T-helper 1 cell (primary cell): ENCODE measurements around the gene SH3GL1.

Source experiments
- DNase-seq, 5 donors: peaks; one replicate each; pipeline ENCODE4 v3.0.0-alpha.2; 2012 to 2020
- total RNA-seq, 4 donors: gene quantifications; one replicate each; lab custom pipeline; 2026; lab: John Stamatoyannopoulos, UW

SH3GL1 gene, protein sequence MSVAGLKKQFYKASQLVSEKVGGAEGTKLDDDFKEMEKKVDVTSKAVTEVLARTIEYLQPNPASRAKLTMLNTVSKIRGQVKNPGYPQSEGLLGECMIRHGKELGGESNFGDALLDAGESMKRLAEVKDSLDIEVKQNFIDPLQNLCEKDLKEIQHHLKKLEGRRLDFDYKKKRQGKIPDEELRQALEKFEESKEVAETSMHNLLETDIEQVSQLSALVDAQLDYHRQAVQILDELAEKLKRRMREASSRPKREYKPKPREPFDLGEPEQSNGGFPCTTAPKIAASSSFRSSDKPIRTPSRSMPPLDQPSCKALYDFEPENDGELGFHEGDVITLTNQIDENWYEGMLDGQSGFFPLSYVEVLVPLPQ
- total RNA-seq, result 41.1 to 51.1 (median 46.6) reads per million in 4 donors

DNA sequence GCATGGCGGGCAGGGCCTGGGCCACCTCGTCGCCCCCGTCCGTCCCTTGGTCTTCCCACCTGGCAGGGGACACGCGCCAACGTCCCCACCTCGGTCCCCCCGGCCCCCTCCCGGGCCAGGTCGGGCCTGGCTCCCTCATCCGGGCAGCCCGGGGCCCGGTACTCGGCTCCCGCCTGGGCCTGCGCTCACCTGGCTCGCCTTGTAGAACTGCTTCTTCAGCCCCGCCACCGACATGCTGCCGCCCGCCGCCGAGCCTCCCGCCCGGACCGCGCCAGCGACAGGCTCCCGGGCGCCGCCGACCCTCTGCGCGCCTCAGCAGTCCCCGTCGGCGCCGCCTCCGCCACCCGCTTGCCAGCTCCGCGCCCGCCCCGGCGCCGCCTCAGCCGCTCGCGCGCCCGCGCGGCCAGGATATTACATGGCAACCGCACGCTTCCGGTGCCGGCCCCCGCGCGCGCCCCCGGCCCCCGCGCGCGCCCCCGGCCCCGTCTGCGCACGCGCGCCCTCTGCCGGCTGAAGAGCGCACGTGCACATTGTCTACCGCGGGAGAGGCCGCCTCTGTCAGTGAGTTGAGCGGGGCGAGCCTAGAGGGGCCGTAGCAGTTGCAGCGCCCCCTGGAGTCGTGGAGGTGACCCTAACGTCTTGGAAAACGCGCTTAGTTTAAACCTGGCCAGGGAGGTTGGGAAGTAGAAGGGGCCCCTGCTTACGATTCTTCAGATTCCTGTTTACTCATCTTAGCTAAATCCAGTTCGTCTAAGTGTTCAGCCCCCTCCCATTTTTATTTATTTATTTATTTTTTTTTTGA, at the start of gene SH3GL1:
SH3GL1 (minus strand) TSS at position 413 of the 802 bp plus-strand sequence; CDS start at position 234, 179 bp downstream.
- DNase-seq, result peak; percentile 82 to 92 (median 90)

DNA sequence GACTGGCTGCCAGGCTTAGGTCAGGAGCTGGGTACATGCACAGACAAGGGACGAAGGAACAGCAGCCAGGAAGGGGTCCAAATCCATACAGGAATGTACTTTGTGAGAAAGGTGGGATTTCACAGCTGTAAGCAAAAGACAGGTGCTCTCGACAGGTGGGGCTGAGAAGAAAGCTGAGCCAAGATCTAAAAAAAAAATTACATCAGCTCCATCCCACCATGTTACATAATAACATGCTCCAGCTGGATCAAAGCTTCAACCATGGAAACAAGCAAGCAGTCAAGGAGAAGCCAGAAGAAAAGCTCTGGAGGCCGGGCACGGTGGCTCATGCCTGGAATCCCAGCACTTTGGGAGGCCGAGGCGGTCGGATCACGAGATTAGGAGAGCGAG, 49.3 kb upstream of the SH3GL1 start:
- DNase-seq, result no peak

DNA sequence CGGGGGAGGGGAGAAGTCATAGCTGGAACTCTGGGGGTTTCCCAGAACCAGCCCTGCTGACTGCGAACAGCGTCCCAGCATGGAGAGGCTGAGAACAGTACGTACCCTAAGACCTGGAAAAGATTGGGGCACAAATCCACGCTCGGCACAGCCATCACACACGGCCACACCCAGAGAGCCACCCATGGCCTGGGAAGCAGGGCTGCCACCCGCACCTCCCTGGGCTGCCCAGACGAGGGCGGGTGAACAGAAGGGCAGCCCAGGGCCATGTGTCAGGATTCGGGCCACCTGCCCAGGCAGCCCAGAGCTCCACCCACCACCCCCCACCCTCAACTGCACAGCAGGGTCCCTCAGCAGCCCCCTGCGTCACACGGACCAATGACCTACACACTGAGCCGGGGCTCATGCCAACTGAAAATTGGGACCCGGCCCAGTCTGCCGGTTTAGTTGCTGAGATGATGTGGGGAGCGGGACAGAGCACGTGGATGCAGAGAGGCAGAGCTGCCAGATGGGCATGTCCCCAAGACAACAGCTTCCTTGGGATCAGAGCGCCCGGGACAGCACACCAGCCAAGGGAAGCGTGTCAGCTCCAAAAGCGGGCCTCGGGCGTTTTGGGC, 48.8 kb upstream of the SH3GL1 start:
- no peak for DNase-seq

DNA sequence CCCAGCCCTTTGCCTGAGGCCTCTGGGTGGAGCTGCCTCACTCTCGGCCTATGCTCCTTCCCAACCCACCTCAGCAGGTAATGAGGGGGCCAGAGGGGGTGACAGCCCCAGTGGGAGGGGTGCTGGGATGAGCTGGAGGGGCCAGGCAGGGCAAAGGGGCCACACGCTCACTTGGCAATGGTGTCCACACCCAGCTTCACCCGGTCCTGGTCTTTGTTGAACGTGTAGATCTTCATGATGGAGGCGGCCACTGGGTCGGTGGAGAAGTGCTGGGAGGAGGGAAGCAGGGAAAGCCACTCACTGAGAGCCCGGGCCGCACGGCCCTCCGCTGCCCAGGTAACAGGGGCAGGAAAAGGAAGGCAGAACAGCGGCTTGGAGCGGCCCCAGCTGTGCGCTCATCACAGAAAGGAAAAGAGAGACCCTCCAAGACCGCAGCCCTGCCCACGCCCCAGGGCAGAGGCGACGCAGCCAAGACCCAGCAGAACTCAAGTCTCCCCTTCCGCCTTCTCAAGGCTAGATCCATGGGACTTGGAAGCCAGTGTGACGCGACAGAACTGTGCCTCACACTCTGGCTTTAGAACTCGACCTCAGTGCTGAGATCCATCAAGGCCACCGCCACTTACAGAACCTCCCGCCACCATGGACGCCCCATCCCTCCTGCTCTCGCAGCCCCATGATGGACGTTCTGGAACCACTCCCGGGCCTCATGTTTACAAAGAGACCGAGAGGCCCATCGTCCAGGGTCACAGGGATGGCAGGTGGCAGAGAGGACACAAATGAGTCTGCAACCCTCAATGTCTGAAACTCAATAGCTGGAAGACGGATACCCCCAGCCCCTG, 48.0 kb upstream of the SH3GL1 start:
- DNase-seq, result no peak

DNA sequence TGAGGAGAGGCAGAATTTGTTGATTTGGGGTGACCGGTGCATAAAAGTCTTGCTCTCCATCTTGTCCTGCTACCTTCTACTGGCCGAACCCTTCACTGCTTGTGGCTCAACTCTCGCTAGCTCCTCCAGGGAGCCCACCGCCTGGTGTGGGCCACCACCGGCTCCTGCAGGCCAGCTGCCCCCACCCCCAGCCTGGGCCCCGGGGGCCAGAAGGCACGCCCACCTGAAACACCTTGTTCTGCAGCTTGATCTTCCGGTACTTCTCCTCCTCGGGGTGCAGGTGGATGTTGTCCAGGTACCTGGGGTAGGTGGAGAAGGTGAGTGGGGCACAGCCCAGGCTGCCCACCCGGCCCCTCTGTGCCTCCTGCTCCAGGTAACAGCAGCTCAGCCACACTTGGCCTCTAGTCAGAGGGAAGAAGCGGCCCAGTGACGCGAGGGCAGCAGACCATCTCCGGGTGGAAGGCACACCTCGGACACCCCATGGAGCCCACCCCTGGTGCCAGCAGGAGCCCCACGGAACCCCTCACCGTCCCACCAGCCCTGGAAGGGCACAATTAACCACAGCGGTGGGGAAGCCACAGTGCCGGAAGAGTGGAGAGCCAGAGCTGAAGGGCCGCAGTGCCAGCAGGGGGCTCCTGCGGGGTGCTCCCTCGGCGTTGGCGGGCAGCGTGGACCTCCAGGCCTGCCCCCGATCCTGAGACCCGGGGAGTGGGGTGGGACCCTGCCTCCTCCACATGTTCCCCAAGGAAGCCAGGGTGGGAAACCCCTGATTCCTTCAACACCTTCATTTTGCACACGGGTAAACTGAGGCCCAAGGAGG, 47.2 kb upstream of the SH3GL1 start:
- no peak for DNase-seq

DNA sequence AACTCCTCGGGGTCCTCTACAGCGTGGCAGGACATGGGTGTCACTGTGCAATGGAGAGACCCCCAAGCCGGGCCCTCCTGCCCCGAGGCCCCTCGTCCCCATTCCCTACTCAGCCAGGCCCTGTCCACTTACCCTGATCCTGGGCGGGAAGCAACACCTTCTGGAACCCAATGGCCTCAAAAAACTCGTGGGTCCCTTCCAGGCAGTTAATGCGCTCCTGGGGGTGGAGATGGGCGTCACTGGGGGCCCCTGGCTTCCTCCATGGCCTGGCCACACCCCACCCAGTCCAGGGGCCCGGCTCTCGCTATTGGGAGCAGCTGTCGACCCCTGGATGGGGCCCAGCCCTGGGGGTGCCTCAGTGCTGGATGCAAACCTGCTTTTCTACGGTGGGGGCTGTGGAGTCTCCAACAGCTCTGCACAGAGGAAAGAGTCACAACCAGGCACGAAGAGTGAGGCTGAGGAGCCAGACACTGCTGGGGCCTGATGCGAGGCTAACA, 46.4 kb upstream of the SH3GL1 start:
- no peak for DNase-seq

DNA sequence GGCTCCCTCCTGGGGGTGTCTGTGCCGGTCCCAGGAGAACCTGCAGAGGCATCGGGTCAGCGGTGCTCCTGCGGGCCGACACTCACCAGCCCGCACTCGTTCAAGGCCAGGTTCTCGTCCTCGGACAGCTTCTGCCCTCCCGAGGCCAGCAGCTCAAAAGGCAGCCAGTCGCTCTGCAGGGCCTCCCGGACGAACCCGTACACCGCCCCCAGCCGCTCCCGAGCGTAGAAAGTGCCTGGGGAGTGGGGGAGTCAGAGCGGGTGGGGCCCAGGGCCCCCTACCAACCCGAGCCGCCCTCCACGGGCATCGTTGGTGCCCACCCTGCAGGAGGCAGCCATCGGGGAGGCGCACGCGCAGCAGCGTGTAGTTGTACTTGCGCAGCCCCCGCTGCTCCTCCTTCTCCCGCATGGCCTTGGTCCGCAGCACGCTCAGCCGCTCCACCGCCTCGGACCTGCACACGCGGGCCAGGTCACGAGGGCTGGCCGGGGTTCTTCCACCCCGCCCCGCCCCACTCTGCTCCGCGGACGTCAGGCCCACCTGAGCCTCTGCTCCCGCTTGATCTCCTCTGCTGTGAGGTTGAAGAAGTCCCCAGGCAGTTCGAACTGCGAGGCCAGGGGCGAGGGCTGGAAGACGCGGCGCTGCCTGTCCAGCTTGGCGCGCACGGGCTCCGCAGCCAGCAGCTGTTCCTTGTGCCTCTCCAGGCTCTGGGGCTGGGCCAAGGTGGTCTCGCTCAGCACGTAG, 45.8 kb upstream of the SH3GL1 start:
- DNase-seq, result no peak

DNA sequence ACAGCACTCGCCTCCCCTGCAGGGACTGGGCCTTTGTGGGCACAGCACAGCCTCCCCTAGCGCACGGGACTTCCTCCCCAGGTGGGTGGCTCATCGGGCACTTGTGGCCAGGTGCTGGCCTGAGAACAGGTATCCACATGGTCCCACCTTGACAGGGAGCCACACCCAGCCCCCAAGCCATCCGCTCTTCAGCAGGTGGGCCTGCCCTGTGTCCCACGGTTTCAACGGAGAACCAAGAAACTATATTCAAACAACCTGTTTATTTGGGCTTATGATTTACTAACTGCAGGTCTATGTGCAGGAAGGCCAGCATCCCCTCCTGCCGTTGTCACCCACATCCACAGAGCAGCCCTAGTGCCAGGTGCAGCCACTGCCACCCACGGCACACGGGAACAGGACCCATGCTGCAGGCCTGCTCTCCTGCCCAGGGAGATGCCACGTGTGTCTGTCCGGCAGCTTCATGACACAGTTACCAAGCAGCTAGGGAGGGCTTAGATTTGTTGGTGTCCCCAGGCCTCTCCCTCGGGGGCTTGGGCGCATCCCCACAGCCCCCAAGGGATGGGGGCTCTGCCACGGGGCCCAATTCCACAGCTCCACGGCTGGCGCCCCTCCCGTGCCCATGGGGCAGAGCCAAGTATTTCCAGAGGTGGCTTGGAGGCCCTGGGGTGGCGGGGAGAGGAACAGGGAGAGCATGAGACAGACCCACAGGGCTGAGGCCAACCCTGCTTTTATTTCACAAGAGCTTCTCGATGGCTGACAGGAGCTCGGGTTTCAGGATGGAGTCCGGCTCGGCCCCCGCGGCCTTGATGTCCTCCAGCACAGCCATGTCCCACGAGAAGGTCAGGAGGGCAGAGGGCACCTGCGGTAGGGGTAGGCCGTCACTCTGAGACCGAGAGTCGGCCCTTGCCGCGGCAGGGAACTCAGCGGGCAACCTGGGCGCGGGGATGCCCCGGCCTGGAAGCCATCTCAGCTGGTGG, 44.7 kb upstream of the SH3GL1 start:
- no peak for DNase-seq

DNA sequence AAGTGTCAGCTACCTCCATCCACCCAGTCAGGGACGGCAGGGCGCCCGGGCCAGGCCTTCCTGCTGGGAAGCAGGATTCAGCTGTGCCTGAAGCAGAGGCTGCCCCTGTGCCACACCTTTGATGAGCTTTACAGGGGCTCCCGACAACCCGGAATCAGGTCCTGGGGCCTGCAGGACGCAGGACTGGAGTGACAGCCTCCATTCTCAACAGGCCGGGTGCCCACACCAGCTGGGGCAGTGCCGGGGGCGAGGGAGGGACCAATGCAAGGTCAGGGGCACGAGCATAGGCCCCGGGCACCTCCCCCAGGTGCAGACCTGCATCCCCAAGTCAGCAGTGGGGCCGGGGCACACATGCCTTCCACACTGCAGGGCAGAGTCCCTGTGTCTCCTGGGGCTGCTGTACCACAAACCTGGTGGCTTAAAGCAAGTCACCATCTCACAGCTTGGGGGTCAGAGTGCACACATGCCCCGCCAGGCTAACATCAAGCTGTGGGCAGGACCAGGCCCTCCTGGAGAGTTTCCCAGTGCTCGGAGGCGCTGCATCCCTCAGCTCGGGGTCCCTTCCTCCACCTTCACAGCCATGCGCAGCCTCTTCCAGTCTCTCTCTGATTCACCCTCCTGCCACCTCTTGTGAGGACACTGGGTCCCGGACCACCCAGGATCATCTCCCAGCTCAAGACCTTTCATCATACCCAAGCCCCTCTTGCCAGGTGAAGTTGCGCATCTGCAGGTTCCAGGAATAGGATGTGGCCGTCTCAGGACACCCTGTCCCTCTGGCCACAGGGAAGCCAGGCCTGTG, 43.8 kb upstream of the SH3GL1 start:
- DNase-seq, result no peak

DNA sequence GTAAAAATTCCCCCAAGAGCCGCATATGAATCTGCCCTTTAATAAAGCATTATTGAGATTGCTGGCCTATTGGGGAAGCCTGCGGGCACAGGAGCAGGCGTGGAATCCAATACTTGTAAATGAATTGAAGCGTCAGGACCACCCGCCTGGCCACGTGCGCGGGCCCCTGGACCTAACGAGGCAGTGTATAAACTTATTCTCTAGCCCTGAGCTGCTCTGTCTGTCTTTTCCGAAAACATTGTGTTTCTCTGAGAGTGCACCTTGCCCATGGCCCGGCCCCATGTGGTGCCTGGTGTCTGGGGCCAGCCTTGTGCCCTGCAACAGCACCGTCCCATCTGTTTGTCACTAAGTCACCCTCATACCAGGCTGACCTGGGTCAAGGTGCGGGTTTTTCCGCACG, 42.8 kb upstream of the SH3GL1 start:
- DNase-seq, result no peak

DNA sequence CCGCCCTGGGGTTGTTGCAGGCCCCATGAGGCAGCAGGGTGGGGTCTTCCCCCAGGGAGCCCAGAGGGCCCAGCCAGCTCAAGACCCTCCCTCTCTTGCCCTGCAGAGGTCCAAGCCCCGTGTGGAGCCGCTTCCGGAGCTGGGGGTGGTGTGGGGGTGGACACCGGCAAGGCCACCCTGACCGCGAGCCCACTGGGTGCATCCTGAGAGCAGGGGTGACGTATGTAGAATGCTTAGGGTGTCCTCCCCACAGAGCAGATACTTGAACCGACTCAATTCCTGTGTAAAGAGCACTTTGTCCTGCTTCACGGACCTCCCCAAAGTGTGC, 42.4 kb upstream of the SH3GL1 start:
- DNase-seq, result no peak

DNA sequence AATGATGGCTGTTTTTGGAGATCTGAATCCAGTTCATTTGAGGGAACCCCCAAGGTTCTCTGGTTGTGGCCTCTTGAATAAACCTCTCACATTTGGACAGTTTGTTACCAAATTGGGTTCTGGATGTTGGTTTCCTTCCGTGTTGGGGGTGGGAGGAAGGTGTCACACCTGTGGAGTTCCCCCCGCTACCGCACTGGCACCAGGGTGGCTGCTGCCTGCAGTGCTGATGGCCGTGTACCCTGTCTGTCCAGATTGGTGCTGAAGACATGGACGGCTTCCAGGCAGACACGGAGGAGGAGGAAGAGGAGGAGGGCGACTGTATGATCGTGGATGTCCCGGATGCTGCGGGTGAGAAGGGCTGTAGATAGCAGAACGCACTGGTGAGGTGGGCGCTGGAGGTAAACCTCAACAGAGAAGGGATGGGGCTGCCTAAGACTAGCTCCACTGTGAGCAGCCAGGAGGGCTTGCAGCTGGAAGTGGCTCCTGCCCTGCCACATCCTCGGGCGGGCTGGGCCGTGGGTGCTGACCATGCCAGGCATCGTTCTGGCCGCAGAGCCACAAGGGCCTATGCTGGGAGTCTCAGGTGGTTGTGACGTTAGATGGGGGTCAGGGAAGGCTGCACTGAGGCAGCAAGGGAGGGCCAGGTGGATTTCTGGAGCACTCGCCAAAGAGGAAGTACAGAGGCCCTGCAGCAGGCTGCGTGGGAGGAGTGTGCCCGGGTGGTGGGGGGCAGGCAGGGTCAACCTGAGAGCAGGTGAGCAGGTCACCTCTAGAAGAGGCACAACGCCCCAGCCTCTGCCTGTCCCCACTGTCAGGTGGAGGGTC, 41.9 kb upstream of the SH3GL1 start:
- no peak for DNase-seq

DNA sequence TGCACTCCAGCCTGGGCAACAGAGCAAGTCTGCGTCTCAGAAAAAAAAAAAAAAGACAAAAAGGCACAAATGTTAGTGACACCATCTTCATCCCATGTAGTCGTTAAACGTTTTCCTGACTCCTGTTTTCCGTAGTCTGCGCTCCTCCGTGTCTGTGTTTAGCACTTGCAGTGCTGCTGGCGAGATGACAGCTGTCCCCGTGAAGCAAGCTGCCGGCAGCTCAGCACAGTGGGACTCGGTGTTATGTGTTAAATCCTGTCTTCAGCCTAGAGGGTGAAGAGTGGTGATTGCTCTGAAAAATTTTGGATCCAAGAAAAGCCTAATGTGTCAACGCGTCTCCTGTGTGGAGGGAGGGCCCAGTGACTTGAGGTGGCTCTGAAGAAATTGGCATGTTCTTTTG, 38.9 kb upstream of the SH3GL1 start:
- no peak for DNase-seq

DNA sequence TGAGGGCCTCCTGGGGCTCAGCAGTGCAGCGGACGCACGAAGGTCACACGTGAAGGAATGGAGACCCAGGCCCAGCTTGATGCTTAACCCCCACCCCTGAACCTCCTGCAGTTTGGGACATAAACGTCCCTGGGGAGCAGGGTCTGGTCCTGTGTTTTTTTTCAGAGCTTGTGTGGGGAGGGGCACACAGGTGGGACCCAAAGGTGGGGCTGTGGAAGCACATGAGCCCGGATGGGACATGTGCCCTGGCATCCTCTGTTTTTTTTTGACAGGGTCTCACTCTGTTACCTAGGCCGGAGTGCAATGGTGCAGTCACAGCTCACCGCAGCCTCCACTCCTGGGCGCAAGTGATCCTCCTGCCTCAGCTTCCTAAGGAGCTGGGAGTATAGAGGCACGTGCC, 36.8 kb upstream of the SH3GL1 start:
- DNase-seq, result no peak

DNA sequence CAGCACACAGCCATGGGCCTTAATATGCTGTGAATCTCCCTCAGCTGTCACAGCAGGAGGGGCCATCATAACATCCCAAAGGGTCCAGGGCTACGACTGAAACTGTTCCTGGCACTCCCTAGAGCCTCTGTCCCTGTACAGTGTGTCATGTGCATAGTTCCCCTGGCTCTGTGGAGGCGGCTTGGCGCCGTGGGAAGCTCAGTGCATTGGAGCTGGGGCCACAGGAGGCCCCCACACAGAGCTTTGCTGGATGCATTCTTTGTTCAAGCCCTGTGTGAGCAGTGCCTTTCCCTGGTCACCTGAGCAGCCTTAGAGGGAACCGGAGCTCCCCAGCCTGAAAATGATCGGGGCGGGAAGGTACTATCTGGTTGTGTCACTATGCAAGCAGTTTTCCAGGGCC, 35.9 kb upstream of the SH3GL1 start:
- DNase-seq, result no peak

DNA sequence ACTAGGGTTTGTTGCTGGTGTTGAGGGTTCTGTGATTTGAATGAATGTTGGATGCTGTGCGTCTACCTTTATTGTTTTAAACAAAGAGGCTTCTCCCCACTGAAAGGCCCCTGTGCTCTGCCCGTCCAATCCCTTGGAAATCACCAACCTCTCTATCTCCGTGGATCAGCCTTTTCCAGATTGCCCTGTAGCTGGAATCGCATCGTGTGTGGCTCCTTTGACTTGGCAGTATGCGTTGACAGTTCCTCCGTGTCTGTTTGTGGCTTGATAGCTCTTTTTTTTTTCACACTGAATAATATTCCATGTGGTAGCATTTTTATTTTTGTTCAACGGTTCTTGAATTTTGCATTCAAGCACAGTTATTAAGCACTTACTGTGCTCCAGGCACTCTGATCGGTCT, 34.0 kb upstream of the SH3GL1 start:
- no peak for DNase-seq

DNA sequence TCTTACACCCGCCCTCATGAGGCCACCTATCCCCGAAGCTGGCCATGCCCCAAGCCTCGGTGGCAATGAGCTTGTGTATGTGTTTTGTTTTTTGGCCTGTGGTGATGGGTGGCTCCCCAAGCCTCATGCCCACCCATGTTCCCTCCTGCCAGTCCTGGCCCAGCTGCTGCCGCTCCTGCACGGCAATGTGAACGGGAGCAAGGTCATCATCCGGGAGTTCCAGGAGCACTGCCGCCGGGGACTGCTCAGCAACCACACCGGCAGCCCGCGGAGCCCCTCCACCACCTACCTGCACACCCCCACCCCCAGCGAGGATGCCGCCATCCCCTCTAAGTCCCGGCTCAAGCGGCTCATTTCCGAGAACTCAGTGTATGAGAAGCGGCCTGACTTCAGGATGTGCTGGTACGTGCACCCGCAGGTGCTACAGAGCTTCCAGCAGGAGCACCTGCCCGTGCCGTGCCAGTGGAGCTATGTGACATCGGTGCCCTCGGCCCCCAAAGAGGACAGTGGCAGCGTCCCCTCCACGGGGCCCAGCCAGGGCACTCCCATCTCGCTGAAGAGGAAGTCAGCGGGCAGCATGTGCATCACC, 32.7 kb upstream of the SH3GL1 start:
- no peak for DNase-seq
